Measurements from ENCODE around the gene FRMPD3.

The FRMPD3 gene

GRCh38 chrX:107480272-107480671 lies 30.8 kb downstream of the FRMPD3 start:
- Histone ChIP-seq H3K4me3 (ENCODE audit: low read length, poor library complexity, severe bottlenecking) (no peak overlapping the region), H3K4me1 (ENCODE audit: insufficient read depth, low read length, poor library complexity, severe bottlenecking) (no peaks in the 10 kb centered on the region), H3K9me3 (ENCODE audit: insufficient read depth, low read depth, low read length) (no peaks in the 10 kb centered on the region), H3K4me2 (ENCODE audit: low read depth, low read length, poor library complexity, severe bottlenecking) (no peak overlapping the region), H3K9ac (ENCODE audit: low read depth, low read length, poor library complexity, severe bottlenecking) (no peak overlapping the region), H3K79me2 (ENCODE audit: insufficient read depth, low read length) (no peaks in the 10 kb centered on the region), H3K27me3 (ENCODE audit: insufficient read depth, low read length, poor library complexity, severe bottlenecking) (no peaks in the 10 kb centered on the region), H4K20me1 (ENCODE audit: insufficient read depth, low read length, poor library complexity, severe bottlenecking) (no peaks in the 10 kb centered on the region), H3K9me2 (replicated peaks; ENCODE audit: low read depth, low read length) (no peaks in the 10 kb centered on the region), H2AFZ (ENCODE audit: low read length) (no peak overlapping the region), H3F3A (ENCODE audit: low read depth) (no peaks in the 10 kb centered on the region), H3K36me3 (ENCODE audit: insufficient read depth, low read length) (no peaks in the 10 kb centered on the region)
- TF ChIP-seq EZH2phosphoT487 (IDR thresholded peaks at IDR 0.05; ENCODE audit: borderline replicate concordance), result no peak

- TF ChIP-seq EZH2phosphoT487 (IDR thresholded peaks at IDR 0.05; ENCODE audit: borderline replicate concordance) (no peak), CTCF (conservative IDR thresholded peaks at IDR 0.05; ENCODE audit: low read length) (no peak)
- Histone ChIP-seq H3F3A (ENCODE audit: low read depth) (no peaks in the 10 kb centered on the region), H3K9ac (ENCODE audit: low read depth, low read length, poor library complexity, severe bottlenecking) (no peak overlapping the region), H3K4me3 (ENCODE audit: low read length, poor library complexity, severe bottlenecking) (no peak overlapping the region), H3K27me3 (ENCODE audit: insufficient read depth, low read length, poor library complexity, severe bottlenecking) (no peaks in the 10 kb centered on the region), H3K36me3 (ENCODE audit: insufficient read depth, low read length) (no peaks in the 10 kb centered on the region), H3K4me1 (ENCODE audit: insufficient read depth, low read length, poor library complexity, severe bottlenecking) (no peaks in the 10 kb centered on the region), H3K4me2 (ENCODE audit: low read depth, low read length, poor library complexity, severe bottlenecking) (no peak overlapping the region), H3K9me3 (ENCODE audit: insufficient read depth, low read depth, low read length) (no peaks in the 10 kb centered on the region), H4K20me1 (ENCODE audit: insufficient read depth, low read length, poor library complexity, severe bottlenecking) (no peaks in the 10 kb centered on the region), H3K9me2 (replicated peaks; ENCODE audit: low read depth, low read length) (no peaks in the 10 kb centered on the region), H2AFZ (ENCODE audit: low read length) (no peak overlapping the region), H3K79me2 (ENCODE audit: insufficient read depth, low read length) (no peaks in the 10 kb centered on the region)
Measured at GRCh38 chrX:107482046-107482445, 32.6 kb downstream of the FRMPD3 start.

- H3K9me2 ChIP-seq (replicated peaks; ENCODE audit: low read depth, low read length), result no peaks in the 10 kb centered on the region
- no peaks in the 10 kb centered on the region for H3K36me3 ChIP-seq (ENCODE audit: insufficient read depth, low read length)
- no peaks in the 10 kb centered on the region for H3K9me3 ChIP-seq (ENCODE audit: insufficient read depth, low read depth, low read length)
- H3K79me2 ChIP-seq (ENCODE audit: insufficient read depth, low read length), result no peaks in the 10 kb centered on the region
- H2AFZ ChIP-seq (ENCODE audit: low read length), result no peak overlapping the region
- no peak overlapping the region for H3K9ac ChIP-seq (ENCODE audit: low read depth, low read length, poor library complexity, severe bottlenecking)
- no peaks in the 10 kb centered on the region for H3K4me1 ChIP-seq (ENCODE audit: insufficient read depth, low read length, poor library complexity, severe bottlenecking)
- TF ChIP-seq EZH2phosphoT487 (IDR thresholded peaks at IDR 0.05; ENCODE audit: borderline replicate concordance) (no peak), CTCF (conservative IDR thresholded peaks at IDR 0.05; ENCODE audit: low read length) (no peak)
- no peaks in the 10 kb centered on the region for H3K27me3 ChIP-seq (ENCODE audit: insufficient read depth, low read length, poor library complexity, severe bottlenecking)
- no peaks in the 10 kb centered on the region for H3F3A ChIP-seq (ENCODE audit: low read depth)
- no peaks in the 10 kb centered on the region for H4K20me1 ChIP-seq (ENCODE audit: insufficient read depth, low read length, poor library complexity, severe bottlenecking)
- no peak overlapping the region for H3K4me3 ChIP-seq (ENCODE audit: low read length, poor library complexity, severe bottlenecking)
- H3K4me2 ChIP-seq (ENCODE audit: low read depth, low read length, poor library complexity, severe bottlenecking), result no peak overlapping the region
Measured at GRCh38 chrX:107484002-107484726, 34.7 kb downstream of the FRMPD3 start.

GRCh38 chrX:107485013-107485412 lies 35.6 kb downstream of the FRMPD3 start:
- H3K9me2 ChIP-seq (replicated peaks; ENCODE audit: low read depth, low read length), result no peaks in the 10 kb centered on the region
- no peak overlapping the region for H3K4me2 ChIP-seq (ENCODE audit: low read depth, low read length, poor library complexity, severe bottlenecking)
- H3K4me3 ChIP-seq (ENCODE audit: low read length, poor library complexity, severe bottlenecking), result no peak overlapping the region
- H3K79me2 ChIP-seq (ENCODE audit: insufficient read depth, low read length), result no peaks in the 10 kb centered on the region
- H2AFZ ChIP-seq (ENCODE audit: low read length), result no peak overlapping the region
- H3K4me1 ChIP-seq (ENCODE audit: insufficient read depth, low read length, poor library complexity, severe bottlenecking), result no peaks in the 10 kb centered on the region
- H3K9ac ChIP-seq (ENCODE audit: low read depth, low read length, poor library complexity, severe bottlenecking), result no peak overlapping the region
- no peak for TF ChIP-seq EZH2phosphoT487 (IDR thresholded peaks at IDR 0.05; ENCODE audit: borderline replicate concordance)
- no peak for TF ChIP-seq CTCF (conservative IDR thresholded peaks at IDR 0.05; ENCODE audit: low read length)
- H3K27me3 ChIP-seq (ENCODE audit: insufficient read depth, low read length, poor library complexity, severe bottlenecking), result no peaks in the 10 kb centered on the region
- H4K20me1 ChIP-seq (ENCODE audit: insufficient read depth, low read length, poor library complexity, severe bottlenecking), result no peaks in the 10 kb centered on the region
- no peaks in the 10 kb centered on the region for H3K36me3 ChIP-seq (ENCODE audit: insufficient read depth, low read length)
- no peaks in the 10 kb centered on the region for H3F3A ChIP-seq (ENCODE audit: low read depth)
- no peaks in the 10 kb centered on the region for H3K9me3 ChIP-seq (ENCODE audit: insufficient read depth, low read depth, low read length)

All from Loucy (cell line).